Measurements from ENCODE around the gene MGMT.

The MGMT gene

GRCh38 chr10:129784291-129784690 lies 317.2 kb downstream of the MGMT start:
- no peak for DNase-seq

- DNase-seq: no peak
These were observed 317.9 kb downstream of the MGMT start for GRCh38 chr10:129784891-129785290.

- no peak for DNase-seq
These were observed 318.5 kb downstream of the MGMT start for GRCh38 chr10:129785536-129785981.

GRCh38 chr10:129786216-129786615 lies 319.2 kb downstream of the MGMT start:
- no peak for DNase-seq

- DNase-seq: no peak
These were observed 320.5 kb downstream of the MGMT start for GRCh38 chr10:129787557-129787956.

GRCh38 chr10:129788215-129788614 lies 321.2 kb downstream of the MGMT start:
- no peak for DNase-seq

GRCh38 chr10:129790715-129791446 lies 323.8 kb downstream of the MGMT start:
- no peak for DNase-seq

- no peak for DNase-seq
These were observed 325.1 kb downstream of the MGMT start for GRCh38 chr10:129792141-129792540.

- no peak for DNase-seq
These were observed 325.8 kb downstream of the MGMT start for GRCh38 chr10:129792864-129793263.

- no peak for DNase-seq
These were observed 326.4 kb downstream of the MGMT start for GRCh38 chr10:129793479-129793878.

GRCh38 chr10:129793996-129794395 lies 327.0 kb downstream of the MGMT start:
- no peak for DNase-seq

- no peak for DNase-seq
These were observed 329.8 kb downstream of the MGMT start for GRCh38 chr10:129796710-129797420.

GRCh38 chr10:129799942-129800341 lies 332.9 kb downstream of the MGMT start:
- DNase-seq: no peak

GRCh38 chr10:129800796-129801340 lies 333.8 kb downstream of the MGMT start:
- no peak for DNase-seq

GRCh38 chr10:129807211-129807610 lies 340.2 kb downstream of the MGMT start:
- DNase-seq: no peak

GRCh38 chr10:129808092-129808983 lies 341.3 kb downstream of the MGMT start:
- DNase-seq: no peak

- no peak for DNase-seq
These were observed 342.4 kb downstream of the MGMT start for GRCh38 chr10:129809431-129809830.

- DNase-seq: no peak
These were observed 342.8 kb downstream of the MGMT start for GRCh38 chr10:129809841-129810240.

- no peak for DNase-seq
These were observed 344.2 kb downstream of the MGMT start for GRCh38 chr10:129811208-129811607.

GRCh38 chr10:129812398-129812797 lies 345.4 kb downstream of the MGMT start:
- DNase-seq: no peak

- DNase-seq: no peak
These were observed 347.9 kb downstream of the MGMT start for GRCh38 chr10:129814681-129815646.
